Stimulated activated CD8-positive, alpha-beta memory T cell treated with anti-CD3 and anti-CD28 coated beads, Interleukin-4, amount 100 ng/mL, for 4 hours (primary cell): ENCODE data around the gene GRM7.

ENCODE experiments used
- DNase-seq, 2 donors: peaks; one replicate each; pipeline ENCODE4 v3.0.0-alpha.2; 2020; ENCODE audit warnings: low read depth in 2 of 2, low spot score in 1 of 2

The GRM7 gene

GRCh38 chr3:7568526-7569184 lies 707.7 kb downstream of the GRM7 start:
- DNase-seq, result no peak

GRCh38 chr3:7573330-7573729 lies 712.4 kb downstream of the GRM7 start:
- no peak for DNase-seq

DNA sequence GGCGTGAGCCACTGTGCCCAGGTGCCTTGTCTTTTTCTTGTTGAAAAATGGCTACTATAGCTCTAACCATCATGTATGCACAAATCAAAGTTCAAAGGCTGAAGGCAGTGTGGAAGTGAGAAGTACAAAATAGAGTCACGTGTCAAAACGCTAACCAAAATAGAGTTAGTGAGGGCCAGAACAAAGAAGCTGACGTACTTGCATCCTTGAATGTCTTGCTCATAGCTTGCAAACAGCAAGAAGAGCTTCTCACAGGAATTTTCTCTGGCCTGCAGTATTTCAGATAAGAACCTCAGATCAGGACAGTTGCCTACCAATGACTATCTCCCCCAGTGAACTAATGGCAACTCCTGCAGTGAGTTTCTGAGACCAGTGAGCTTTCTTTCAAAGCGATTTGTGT lies 713.5 kb downstream of the GRM7 start:
- DNase-seq, result no peak

- DNase-seq, result no peak
These were observed 715.2 kb downstream of the GRM7 start for GRCh38 chr3:7576071-7576470.

DNA sequence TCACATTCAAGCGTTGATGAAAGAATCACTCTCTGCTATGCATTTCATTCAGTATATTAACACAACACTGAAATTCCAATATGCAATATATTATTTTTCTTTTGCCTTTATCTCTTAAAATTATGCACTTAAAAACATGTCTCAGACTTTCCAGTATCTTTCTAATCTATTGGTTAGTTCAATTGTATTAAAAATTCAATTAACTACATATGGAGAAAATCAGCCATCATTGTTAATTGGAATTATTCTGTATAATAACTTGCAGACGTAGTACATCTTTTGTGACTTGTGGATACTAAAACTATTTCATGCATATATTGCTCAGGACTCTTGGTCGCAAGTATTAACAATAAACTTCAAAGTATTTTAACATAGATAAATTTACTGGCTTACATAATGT lies 715.6 kb downstream of the GRM7 start:
- no peak for DNase-seq

DNA sequence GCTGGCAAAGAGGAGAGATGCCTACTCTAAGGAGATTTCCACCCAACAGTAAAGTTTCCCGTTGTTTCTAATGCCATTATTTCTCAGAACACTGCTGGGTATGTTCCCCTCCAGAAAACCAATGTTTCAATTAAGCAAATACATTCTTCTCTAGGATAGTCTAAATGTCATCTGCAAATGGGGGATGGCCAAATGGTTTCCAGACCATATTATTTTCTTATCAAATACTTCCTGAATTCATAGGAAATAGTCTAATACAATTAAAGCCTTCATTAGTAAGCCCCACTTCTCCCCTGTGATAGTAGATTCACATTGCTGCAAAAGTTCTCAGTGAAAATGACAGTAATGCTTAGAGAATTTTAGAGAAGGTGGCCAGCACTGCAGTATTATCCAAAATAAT lies 716.6 kb downstream of the GRM7 start:
- no peak for DNase-seq

DNA sequence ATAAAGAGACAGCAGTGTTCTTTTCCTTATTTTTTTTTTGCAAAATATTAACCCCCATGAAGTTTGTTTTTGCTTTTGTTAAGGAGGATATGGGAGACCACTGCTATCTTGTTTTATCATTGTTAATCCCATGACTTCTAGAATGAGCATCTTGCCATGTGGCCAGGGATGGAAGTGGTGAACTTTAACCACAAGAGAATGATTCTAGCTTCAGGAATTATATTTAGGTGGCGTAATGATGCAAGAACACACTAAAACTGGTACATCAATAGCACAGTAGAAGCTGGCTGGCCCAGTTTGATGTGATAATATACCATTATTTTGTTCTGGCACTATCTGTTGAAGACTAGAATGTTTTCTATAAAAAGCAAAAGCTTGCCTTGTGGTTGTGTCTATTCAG lies 720.9 kb downstream of the GRM7 start:
- DNase-seq, result no peak

- no peak for DNase-seq
These were observed 724.1 kb downstream of the GRM7 start for GRCh38 chr3:7585052-7585451.

GRCh38 chr3:7588236-7588635 lies 727.3 kb downstream of the GRM7 start:
- no peak for DNase-seq

DNA sequence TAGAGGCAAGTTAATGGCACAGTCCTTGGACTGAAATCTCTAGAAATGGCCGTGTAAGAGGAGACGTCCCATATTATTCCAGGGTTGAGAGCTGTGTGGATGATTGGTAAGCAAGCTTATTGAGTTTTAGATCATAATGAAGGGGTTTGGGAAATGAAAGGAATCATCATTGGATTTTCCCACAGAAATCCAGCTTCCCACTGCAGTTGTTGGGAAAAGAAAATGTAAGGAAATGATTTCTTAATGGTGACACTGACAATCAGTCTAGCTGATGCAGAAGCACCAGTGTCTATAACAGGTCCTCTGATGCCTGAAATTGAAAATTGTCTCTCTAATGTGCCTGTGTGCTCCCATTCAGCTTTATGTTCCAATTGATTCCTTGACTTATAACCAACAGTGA lies 728.6 kb downstream of the GRM7 start:
- no peak for DNase-seq

DNA sequence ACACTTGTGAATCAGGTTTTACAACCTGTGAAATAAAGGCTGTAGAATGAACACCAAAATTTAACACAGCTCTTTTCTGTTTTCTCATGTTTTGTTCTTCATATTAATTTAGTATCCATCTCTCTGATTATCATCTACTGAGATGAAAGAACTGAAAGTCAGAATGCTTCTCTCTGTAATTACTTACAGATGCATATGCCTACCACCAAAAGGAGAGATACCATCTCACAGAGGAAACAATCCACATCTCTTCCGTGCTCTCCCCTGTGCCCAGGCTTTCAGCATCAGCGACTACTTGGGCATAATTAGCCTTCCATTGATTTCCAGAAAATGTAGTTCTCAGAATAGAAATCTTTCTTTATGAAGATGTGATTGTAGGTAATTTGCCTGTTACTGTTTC lies 741.4 kb downstream of the GRM7 start:
- DNase-seq, result no peak

DNA sequence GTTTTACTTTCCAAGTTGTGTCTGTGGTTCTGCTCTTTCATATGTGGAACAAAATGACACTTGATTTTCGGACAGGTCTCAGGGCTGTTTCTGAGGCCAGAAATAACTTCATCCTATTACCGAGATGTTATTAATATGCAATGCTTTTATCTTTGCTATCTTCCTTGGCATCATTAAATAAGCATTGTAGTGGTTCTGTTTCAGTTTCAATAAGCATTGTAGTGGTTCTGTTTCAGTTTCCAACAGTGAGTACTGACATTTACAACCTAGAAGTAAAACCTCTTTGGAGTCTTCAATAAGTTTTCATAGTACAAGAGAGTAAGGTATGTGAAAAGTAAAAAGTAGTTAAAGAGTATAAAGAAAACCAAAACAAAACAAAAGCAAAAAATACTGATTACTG lies 746.2 kb downstream of the GRM7 start:
- DNase-seq, result no peak

DNA sequence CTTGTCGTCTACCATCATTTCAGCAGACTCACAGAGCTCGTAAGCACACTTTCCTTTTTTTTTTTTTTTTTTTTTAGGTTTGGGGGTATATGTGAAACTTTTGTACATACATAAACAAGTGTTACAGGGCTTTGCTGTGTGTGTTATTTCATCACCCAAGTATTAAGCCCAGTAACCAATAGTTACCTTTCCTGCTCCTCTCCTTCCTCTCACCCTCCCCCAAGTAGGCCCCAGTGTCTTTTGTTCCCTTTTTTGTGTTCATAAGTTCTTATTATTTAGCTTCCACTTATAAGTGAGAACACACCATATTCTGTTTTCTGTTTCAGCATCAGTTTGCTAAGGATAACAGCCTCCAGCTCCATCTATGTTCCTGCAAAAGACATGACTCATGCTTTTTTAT lies 746.8 kb downstream of the GRM7 start:
- no peak for DNase-seq

- no peak for DNase-seq
These were observed 749.7 kb downstream of the GRM7 start for GRCh38 chr3:7610634-7611033.

- no peak for DNase-seq
These were observed 754.1 kb downstream of the GRM7 start for GRCh38 chr3:7615043-7615442.

DNA sequence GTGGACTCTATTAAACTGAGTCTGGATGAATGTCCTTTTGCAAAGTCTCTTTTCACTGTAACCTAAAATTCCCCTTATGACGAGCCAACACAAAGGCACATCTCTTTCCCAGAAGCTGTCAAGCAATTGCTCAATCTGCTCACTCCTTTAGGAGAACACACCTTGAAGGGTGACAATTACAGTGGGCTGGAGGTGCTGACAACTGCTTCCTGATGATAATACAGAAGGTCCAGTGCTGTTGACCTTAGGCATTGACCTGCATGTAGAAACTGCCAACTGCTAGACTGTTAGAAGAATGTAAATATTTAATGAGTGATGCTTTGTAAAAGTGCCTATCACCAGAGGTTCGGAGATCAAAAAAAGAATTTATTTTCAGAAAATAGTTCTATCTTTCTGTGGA lies 757.7 kb downstream of the GRM7 start:
- DNase-seq, result no peak

DNA sequence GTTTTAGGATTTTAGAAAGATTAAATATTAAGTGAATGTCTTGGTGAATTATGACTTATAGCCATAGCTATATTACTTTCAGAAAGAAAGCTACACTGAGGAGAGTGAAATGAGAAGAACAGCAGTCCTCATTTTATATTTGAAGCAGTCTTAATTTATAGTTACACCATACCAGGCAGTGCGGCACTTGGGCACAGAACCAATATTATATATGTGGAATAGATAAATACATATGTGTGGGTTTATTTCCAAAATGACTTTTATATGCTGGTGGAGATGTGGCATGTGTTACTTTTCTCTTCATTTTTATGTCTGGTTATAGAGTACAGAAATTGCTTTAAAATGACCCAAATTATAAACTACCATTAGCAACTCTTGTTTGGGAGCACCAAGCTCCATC lies 759.5 kb downstream of the GRM7 start:
- DNase-seq, result no peak

- DNase-seq, result no peak
These were observed 760.2 kb downstream of the GRM7 start for GRCh38 chr3:7621046-7621630.

- DNase-seq, result no peak
These were observed 760.7 kb downstream of the GRM7 start for GRCh38 chr3:7621651-7622050.

DNA sequence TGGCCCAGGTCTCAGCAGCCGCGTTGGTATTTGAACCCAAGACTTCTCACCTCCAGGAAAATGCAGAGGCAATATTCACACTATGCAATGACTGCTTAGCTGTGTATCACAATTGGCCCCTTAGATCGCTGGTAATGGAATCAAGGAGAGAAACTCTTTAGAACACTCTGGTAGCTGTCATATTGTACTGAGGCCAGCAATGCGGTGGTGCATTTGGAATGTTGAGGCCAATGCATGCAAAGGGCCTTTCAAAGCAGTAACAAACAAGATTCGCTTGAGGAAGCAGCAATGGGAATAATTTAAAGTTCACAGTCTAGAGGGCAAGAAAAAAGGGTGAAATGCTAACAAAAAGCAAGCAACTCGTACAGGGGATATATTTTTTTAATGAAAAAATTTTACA lies 764.1 kb downstream of the GRM7 start:
- DNase-seq, result no peak

GRCh38 chr3:7630351-7630911 lies 769.5 kb downstream of the GRM7 start:
- DNase-seq, result no peak

DNA sequence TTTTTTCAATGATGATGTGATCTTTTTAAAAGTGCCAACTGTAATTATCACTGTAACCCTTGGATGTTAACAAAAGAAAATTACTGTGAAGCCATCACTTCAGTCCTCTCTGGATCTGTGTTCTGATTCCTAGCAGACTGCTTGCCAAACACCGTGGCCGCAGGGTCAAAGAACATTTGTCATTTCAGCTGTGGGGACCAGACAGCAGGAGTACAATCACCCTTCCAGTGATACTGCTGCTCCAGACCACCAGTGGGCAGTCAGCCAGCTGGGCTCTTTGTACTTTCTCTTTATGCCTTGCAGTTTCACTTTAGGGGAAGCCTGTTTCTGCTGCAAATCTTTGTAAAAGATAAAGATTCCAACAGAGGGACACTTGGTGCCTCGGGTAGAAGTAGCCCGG lies 770.0 kb downstream of the GRM7 start:
- no peak for DNase-seq

GRCh38 chr3:7632305-7632704 lies 771.4 kb downstream of the GRM7 start:
- no peak for DNase-seq
